Airway epithelial cell (primary cell): Measurements from ENCODE around the gene PHKG1. TPM values are rescaled to one million over a fixed set of nuclear protein-coding genes. Genes with fewer than 3 reads are reported as not detected.

Experiments used
- total RNA-seq: library from RNA; depleted of rRNA; stranded (reverse); fragments of >200 nt; gene quantifications from 2 replicates; pipeline ENCODE4 v1.2.3, GENCODE V29; 2015

The PHKG1 gene
- total RNA-seq = 0.07 TPM in 1 of 2 replicates, not detected in the other

GRCh38 chr7:56092789-56093531, at the start of gene PHKG1:
Gene PHKG1, minus strand, starts transcription at chr7:56092952. Its CDS starts 4,011 bp downstream, at chr7:56088941.

GRCh38 chr7:56115852-56116538, 23.2 kb upstream of the PHKG1 start, which contains the start of gene NUPR2:
Gene NUPR2, minus strand, starts transcription at chr7:56116417. Its CDS starts 103 bp downstream, at chr7:56116314.

GRCh38 chr7:56106108-56107073, 13.6 kb upstream of the PHKG1 start, which contains the start of gene CHCHD2:
Gene CHCHD2, minus strand, starts transcription at chr7:56106476. Its CDS starts 63 bp downstream, at chr7:56106413.

GRCh38 chr7:56063882-56064625, 28.7 kb downstream of the PHKG1 start, which contains the start of gene SUMF2:
Gene SUMF2, plus strand, starts transcription at chr7:56064286. Its CDS starts 26 bp downstream, at chr7:56064312.

GRCh38 chr7:56051339-56052191, 41.2 kb downstream of the PHKG1 start, which contains the start of the genes CCT6A and PSPH:
Gene CCT6A, plus strand, starts transcription at chr7:56051765. Its CDS starts 84 bp downstream, at chr7:56051849.
Gene PSPH, minus strand, starts transcription at chr7:56051444. Its CDS starts 30,232 bp downstream, at chr7:56021212.

Other genes starting within 250 kb of the PHKG1 start
- gene SEPTIN14, start 230.2 kb downstream of the PHKG1 start, total RNA-seq = not detected in 2 replicates
- 0.56 and 1.3 TPM in 2 replicates for gene ZNF713, start 205.5 kb downstream of the PHKG1 start, total RNA-seq
- gene MRPS17, start 141.1 kb downstream of the PHKG1 start, total RNA-seq = 11.1 and 16.0 TPM in 2 replicates
- 50.1 and 60.1 TPM in 2 replicates for gene NIPSNAP2, start 128.4 kb downstream of the PHKG1 start, total RNA-seq
- 50.4 and 64.1 TPM in 2 replicates for gene PSPH, start 41.5 kb downstream of the PHKG1 start, total RNA-seq
- gene CCT6A, start 41.2 kb downstream of the PHKG1 start, total RNA-seq = 224 and 240 TPM in 2 replicates
- gene SUMF2, start 28.7 kb downstream of the PHKG1 start, total RNA-seq = 124 and 158 TPM in 2 replicates
- gene CHCHD2, start 13.5 kb upstream of the PHKG1 start, total RNA-seq = 599 and 665 TPM in 2 replicates
- gene NUPR2, start 23.5 kb upstream of the PHKG1 start, total RNA-seq = 5.7 TPM in 1 of 2 replicates, not detected in the other